AG04449 (cell line): ENCODE results near the gene SCAP.

Source experiments
- CTCF ChIA-PET: fragments of 350-600 bp; formaldehyde crosslinking; extraction: SDS; loops from one replicate; lab custom pipeline; 2021; ENCODE audit warnings: antibody characterized with exemption; lab: Yijun Ruan, JAX
- POLR2A ChIA-PET: fragments of 400-600, 350-600 bp; formaldehyde crosslinking; extraction: SDS; loops from one replicate; lab custom pipeline; 2020; ENCODE audit warnings: antibody characterized with exemption, inconsistent platforms; lab: Yijun Ruan, JAX
- DNase-seq: peaks from one replicate; pipeline ENCODE4 v3.0.0-alpha.2; 2010; ENCODE audit warnings: low read depth, low spot score
- H3K4me3 ChIP-seq: 2 replicates; pipeline ENCODE4 v1.5.1; 2011; ENCODE audit warnings: low read depth, mild to moderate bottlenecking, control low read depth, low read length
- TF ChIP-seq, protein P1 (sequence below): IDR thresholded peaks from one replicate; pipeline ENCODE4 v1.5.1; 2011; ENCODE audit warnings: mild to moderate bottlenecking, moderate library complexity, low read length, control low read depth, inconsistent platforms; ENCODE audit not compliant: insufficient read depth; ENCODE audit errors: missing control alignments

The SCAP gene

DNA sequence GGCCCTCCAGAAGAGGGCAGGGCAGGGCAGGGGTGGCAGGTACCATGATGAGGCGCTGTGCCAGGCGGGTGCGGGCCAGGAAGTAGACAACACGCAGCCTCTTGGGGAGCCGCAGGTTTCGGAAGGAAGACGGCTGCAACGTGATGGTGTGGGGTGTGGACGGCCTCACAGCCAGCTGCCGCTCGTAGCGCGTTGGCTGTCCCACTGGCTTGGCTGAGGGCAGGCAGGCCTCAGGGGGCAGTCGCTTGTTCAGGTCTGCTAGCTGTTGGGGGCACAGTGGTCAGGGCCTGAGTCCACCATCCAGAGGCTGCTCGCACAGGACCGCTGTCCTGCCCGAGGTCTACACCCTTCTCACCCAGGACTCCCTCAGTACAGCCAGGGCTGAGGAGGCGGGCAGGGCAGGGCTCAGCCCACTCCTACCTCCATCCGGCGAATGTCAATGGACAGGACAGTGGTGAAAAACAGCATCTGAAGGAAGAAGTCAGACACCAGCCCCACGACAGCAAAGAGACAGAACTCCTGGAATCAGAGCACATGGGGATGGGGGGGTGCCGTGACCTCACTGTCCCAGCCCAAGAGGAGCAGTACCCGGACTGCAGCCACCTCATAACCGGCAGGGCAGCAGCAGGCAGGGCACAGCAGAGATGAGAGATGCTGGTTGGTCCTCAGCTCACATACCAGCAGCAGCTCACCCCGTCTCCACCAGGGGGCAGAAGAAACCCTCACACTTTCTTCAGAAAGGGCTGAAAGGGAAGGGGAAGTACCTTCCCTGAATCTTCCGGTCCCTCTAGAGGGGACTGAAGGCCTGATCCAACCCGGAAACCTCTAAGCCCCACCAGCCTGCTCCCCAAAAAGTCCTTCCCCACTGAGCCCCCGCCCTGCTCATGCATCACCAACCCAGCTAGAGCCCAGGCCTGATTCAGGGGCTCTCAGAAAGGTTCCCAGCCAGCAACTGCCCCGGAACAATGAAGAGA, 54.9 kb downstream of the SCAP start:
- ChIA-PET POLR2A (interaction anchor here (1.0 to 1.6 kb wide), 2 partner anchors 14 to 55 kb away, joined by 4 to 5 read pairs; partner anchors contain the start of gene SCAP), CTCF (interaction anchor here (0.6 to 7.5 kb wide), 35 partner anchors 9 to 369 kb away, joined by 3 to 75 read pairs (median 4); partner anchors contain the start of genes ELP6, KIF9, KLHL18 and SCAP)
- H3K4me3 ChIP-seq, result no peak overlapping the region
- TF ChIP-seq, protein P1, sequence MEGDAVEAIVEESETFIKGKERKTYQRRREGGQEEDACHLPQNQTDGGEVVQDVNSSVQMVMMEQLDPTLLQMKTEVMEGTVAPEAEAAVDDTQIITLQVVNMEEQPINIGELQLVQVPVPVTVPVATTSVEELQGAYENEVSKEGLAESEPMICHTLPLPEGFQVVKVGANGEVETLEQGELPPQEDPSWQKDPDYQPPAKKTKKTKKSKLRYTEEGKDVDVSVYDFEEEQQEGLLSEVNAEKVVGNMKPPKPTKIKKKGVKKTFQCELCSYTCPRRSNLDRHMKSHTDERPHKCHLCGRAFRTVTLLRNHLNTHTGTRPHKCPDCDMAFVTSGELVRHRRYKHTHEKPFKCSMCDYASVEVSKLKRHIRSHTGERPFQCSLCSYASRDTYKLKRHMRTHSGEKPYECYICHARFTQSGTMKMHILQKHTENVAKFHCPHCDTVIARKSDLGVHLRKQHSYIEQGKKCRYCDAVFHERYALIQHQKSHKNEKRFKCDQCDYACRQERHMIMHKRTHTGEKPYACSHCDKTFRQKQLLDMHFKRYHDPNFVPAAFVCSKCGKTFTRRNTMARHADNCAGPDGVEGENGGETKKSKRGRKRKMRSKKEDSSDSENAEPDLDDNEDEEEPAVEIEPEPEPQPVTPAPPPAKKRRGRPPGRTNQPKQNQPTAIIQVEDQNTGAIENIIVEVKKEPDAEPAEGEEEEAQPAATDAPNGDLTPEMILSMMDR, result peak; percentile 96
- peak; percentile 29 for DNase-seq

DNA sequence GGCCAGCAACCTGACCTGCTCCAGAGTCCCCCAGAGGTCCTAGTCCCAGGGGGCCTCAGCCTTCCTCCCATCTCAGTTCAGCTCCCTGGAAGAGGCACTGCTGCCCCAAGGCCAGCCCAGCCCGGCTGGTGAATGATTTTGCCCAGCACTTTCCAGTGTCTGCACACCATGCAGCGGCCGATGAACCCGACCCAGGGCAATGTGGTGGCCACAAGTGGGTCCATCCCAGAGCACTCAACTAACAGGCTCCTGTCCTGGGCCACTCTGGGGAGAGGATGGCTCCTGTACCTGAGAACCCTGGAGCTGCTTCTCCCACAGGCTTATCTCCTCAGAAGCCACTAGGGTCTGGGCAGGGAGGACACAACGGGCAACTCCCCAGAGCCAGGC, 55.7 kb downstream of the SCAP start:
- POLR2A ChIA-PET, result no interaction called here
- TF ChIP-seq, protein P1, result no peak
- no peak for DNase-seq
- CTCF ChIA-PET, result interaction anchor here (0.9 to 7.5 kb wide), 13 partner anchors 9 to 370 kb away, joined by 3 to 75 read pairs (median 19); partner anchors contain the start of genes ELP6, KIF9, KLHL18 and SCAP
- H3K4me3 ChIP-seq, result no peak overlapping the region

DNA sequence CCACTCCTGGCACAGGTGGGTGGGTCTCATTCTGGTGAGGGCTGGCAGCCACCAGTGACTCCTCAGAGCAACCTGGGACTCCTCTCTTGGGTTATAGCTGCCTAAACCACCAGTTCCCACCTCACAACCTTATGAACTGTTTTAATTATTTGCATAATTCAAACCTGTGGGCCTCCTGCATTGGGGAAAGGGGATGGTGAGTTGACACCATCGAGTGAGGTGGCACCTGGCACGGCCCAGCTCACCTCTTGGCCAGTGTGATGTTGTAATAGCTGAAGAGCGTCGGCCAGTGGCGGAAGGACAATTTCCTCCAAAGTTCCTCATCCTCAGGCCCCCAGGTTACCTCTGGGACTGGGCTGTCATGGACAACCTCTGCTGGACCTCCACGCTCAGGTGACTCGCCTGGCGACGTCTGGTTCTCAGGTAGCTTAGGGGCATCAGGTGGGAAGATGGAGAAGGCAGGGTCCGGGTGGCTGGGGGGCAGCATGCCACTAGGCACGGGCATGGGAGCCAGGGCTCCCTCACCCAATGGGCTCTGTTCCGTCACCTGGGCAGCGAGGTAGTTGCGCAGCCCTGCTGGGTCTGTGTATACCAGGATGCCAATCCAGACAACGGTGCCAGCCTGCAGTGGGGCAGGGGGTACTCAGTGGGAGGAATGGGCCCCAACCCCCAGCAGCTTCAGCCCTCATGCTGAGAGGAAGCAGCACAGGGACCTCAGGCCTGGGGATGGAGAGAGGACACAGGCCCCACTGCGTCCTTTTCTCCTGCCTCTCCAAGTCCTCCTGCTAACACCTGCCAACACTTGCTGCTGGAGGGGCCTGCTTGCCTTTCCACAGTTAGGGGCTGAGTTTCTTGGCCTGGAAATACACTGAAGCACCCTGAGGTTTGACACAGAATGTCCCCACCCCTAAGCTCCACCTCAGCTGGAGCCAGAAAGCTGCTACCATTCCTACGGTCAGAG, 56.4 kb downstream of the SCAP start:
- POLR2A ChIA-PET, result no interaction called here
- TF ChIP-seq, protein P1, result no peak
- H3K4me3 ChIP-seq, result no peak overlapping the region
- DNase-seq, result no peak
- CTCF ChIA-PET, result interaction anchor here (0.6 to 7.5 kb wide), 12 partner anchors 8 to 370 kb away, joined by 3 to 75 read pairs (median 16); partner anchors contain the start of genes ELP6 and SCAP

GRCh38 chr3:47418167-47419082, 57.3 kb downstream of the SCAP start:
- ChIA-PET POLR2A (no interaction called here), CTCF (interaction anchor here (0.7 to 7.5 kb wide), 5 partner anchors 7 to 371 kb away, joined by 3 to 75 read pairs (median 46); no protein-coding TSS in a partner anchor)
- TF ChIP-seq, protein P1, result no peak
- DNase-seq, result no peak
- no peak overlapping the region for H3K4me3 ChIP-seq

- DNase-seq, result no peak
- TF ChIP-seq, protein P1, result no peak
- ChIA-PET CTCF (interaction anchor here (1.4 kb wide), 1 partner anchor 9 kb away, joined by 6 read pairs; no protein-coding TSS in a partner anchor), POLR2A (no interaction called here)
- H3K4me3 ChIP-seq, result no peak overlapping the region
These were observed 59.7 kb downstream of the SCAP start for GRCh38 chr3:47416041-47416440.
